A549 treated with ZK216348 at 1 μM for 4 hours (cell line): ENCODE data around the gene FGF14. TPM values are rescaled to one million over a fixed set of nuclear protein-coding genes. Genes with fewer than 3 reads are reported as not detected.

Source experiments
- total RNA-seq: library from RNA; stranded (reverse); fragments of 200-300 nt; extraction: Qiagen RNA extraction; gene quantifications from 5 replicates; pipeline ENCODE4 v1.2.3, GENCODE V29; 2022; ENCODE audit warnings: low read depth

The FGF14 gene
- not detected in 5 replicates for total RNA-seq

GRCh38 chr13:102401766-102402165, at the start of gene FGF14:
Gene FGF14 (minus strand): TSS chr13:102402048.

Other genes starting within 250 kb of the FGF14 start
- gene TPP2, start 194.9 kb upstream of the FGF14 start, total RNA-seq: 10.8 to 18.7 TPM (median 16.8 TPM) in 5 replicates